Stimulated activated CD8-positive, alpha-beta memory T cell treated with anti-CD3 and anti-CD28 coated beads, Interleukin-15, amount 100 ng/mL, for 24 hours (primary cell): Measurements from ENCODE around the gene PKN3.
A peak's percentile ranks its signal among the peaks of the same experiment; 100 is the strongest.

ENCODE experiments used
- DNase-seq: peaks from one replicate; pipeline ENCODE4 v3.0.0-alpha.2; 2020; ENCODE audit warnings: low read depth

PKN3 gene

DNA sequence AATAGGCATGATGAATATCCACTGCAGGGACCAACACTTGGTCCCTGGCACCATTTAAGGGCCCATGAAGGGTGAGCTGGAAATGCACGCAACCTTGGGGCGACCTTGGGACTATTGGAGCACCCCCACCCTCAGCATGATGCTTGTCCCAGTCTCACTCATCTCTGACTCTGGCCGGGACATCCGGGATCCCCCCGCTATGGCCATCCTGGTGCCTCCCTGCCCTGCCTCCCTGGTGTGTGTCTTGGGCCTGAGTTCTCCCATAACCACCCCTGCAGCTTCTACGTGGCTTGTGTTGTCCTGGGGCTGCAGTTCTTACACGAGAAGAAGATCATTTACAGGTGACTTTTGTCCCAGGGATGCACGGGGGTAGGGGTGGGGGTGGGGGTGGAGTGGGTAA, 15.7 kb downstream of the PKN3 start:
- no peak for DNase-seq

DNA sequence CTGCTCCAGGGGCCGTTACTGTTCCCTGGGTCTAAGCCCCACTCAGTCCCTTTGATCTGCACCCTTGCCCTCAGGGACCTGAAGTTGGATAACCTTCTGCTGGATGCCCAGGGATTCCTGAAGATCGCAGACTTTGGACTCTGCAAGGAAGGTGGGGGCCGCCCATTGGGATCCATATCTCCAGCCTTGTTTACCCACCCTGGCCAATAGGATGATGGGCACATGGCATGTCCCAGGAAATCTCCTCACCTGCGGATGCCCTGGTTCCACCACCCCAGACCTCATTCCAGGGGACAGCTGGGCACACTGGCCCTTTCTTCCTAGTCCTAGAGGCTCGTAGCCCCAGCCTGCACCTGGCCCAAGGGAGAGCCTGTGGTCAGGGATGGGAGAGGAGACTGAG, 16.2 kb downstream of the PKN3 start:
- DNase-seq: no peak

DNA sequence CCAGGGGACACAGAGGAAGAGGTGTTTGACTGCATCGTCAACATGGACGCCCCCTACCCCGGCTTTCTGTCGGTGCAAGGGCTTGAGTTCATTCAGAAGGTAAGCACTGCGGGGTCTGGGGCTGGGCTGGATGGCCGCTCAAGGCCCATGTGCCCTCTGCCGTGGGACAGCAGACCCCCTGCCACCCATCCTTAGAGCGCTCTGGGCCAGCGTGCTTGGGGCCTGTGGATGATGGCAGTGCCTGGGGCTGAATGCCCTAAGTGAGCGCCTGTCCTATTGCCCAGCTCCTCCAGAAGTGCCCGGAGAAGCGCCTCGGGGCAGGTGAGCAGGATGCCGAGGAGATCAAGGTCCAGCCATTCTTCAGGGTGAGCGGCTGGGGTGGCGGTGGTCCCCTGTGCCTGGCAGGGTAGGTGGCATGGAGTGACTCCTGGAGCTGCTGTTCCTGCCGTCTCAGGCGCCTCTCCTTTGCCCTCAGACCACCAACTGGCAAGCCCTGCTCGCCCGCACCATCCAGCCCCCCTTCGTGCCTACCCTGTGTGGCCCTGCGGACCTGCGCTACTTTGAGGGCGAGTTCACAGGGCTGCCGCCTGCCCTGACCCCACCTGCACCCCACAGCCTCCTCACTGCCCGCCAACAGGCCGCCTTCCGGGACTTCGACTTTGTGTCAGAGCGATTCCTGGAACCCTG, 17.8 kb downstream of the PKN3 start:
- no peak for DNase-seq

DNA sequence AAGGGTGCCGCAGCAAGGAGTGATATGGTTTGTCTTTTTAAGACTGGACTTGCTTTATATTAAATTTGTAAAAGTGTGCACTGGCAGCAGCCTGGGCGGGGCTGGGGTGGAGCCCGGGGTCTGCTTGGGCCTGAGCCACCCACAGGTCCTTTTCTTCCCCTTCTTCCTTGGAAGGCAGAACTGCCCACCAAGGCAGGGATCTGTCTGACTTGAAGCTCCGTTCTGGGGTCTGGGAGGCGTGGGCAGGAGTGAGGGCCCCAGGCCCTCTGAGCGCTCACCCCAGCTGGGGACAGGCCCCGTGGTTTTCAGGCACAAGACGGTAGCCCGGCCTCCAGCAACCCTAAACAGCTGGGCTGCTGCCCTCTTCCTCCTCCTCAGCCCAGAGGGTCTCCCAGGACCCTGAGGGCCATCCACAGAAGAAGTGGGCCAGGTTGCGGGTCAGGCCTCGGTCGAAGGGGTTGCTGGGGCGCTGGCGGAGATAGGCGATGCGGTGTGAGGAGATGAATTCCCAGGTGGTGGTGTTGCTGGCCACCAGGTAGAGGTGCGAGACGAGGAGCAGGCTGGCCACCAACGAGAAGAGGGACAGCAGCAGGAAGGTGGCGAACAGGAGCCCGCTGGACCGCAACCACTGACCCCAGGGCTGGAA, 18.7 kb downstream of the PKN3 start:
- no peak for DNase-seq

DNA sequence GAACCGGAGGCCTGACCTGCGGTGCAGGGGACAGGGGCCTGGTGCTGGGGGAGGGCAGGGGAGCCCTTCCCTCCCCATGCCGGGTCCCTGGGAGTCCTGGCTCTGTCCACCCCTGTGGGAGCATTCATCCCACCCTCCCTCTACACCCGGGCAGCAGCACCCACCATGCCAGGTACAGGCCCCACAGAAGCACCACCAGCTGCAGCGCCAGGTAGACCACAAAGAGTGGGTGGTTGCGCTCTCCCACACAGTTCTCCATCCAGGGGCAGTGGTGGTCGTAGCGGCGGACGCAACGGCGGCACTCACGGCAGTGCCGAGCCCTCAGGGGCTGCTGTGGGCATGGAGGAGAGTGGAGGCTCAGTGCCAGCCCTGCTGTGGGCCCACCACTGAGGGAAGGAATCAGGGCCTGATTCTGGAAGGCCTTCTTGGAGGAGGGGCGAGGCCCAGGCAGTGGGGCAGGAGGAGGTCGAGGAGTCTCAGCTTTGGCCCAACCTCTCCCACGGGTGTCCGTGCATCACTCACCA, 19.2 kb downstream of the PKN3 start:
- no peak for DNase-seq

DNA sequence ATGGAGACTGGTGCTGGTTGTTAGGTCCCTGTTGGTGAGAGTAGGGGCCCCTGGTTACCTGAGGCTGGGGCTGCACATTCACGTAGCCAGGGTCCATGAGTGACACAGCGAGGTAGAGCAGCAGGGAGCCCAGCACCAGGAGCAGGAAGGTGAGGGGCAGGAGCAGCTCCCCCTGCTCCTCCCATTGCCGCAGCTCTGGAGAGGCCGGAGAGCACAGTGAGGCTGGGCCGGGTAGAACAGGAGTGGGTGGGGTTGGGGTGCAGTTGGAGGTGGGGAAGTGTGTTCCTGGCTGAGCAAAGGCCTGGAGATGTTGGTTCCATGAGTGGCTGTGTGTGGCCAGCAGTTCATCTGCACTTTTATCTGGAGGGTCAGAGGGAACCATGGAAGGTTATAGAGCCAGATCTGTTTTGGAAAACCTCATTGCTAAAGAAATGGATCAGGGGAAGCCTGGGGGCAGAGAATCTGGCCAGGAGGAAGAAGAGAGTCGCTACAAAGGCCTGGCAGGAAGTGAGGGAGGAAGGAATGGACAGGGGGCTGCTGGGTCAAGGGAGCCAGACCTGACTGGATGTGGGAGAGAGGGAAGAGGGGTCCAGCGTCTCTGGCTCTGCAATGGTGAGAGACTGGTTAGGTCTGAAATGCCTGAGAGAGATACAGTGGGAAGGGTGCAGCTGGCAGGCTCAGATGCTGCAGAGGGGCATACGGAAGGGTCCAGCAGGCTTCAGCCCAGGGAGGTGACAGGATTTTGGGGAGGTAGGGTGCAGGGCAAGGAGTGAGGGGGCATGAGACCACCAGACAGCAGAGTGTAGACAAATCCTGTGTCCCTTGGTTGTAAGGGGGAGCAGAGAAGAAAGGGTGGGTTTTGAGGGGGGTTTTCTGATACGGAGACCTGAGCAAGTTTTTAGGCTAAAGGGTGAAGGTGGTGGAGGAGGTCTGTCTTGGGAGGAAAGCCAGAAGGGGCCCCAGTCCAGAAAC, 20.4 kb downstream of the PKN3 start:
- no peak for DNase-seq

DNA sequence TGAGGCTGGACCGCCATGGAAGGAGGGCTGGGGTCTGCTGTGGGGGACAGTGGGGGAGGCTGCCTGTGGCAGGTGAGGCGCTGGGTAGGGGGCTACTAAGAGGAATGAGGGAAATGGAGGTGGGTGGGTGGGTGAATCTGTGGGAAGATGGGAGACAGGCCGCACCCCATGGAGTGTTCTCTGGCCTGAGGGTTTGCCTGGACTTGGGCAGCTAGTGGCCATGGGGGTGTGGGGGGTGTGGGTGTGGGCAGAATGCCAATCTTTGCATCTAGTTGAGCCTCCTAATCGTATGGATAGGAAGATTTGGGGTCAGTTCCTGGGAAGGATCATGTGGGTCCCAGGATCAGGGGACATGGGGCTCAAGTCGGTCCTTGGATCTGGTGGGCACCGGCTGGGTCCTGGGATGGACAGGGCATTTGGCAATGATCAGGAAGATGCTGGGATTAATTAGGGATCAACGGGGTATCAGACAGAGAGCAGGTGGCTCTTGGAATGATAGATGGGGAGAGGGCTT, 21.1 kb downstream of the PKN3 start:
- DNase-seq: no peak

DNA sequence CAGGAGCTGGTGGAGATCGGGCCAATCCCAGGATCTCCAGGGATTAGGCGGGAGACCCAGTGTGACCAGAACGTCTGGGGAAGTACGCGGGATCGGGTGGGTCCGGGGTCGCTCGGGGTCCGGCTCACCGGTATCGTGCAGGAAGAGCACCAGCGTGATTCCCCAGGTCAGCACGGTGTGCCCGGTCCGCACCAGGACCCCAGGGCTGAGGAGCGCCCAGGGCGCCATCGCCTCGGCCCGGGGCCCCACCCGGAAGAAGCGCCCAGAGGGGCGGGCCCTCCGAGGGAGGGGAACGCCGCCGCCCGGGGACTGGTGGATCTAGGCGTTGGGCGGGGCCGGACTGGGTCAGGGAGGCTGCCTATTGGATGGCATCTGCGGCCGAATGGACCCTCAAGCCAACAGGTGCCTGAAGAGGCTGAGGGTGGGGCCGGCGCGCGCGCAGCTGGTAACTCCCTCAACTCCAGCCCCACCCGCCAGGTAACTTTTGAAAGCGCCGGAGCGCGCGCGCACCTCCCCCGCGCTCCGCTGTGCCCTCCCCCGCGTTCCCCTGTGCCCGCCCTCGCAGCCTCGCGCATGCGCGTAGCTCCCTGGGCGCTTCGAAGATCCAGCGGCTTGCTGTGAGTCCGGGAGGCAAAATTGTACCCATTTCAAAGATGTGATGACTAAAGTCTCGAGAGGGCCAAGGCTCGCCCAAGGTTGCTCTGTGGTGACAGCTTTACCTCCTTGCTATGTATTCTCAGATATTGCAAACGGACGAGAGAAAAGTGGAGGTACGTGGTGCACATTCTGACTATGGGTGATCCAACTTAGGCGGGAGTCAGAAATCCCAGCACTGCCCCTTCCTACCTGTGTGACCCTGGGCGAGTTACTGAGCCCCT, 21.8 kb downstream of the PKN3 start, which contains the start of gene ZDHHC12:
ZDHHC12 (minus strand) TSS at position 262 of the 878 bp plus-strand sequence; CDS start at position 228, 34 bp downstream.
- DNase-seq: peak; percentile 95

DNA sequence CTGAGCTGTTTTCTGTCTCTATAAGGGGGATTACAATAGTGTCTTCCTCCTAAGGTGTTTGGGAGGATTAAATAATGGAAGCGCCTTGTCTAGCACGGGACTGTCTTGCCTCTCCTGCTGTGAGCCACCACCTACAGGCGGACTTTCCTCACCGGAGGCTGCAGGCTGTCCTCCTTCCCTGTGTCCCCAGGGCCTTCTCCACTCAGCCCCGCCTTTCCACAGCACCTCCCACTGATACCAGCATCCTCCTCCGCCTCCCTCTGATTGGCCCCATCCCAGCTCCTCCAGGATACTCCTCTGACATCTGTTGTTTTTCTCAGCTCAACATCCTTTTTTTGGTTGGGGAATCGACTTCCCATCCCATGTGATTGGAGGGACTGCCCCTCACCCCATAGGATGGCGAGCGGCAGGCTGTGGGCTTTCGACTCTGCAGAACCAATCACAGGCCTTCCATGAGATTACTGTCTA, 22.5 kb downstream of the PKN3 start:
- DNase-seq: no peak

DNA sequence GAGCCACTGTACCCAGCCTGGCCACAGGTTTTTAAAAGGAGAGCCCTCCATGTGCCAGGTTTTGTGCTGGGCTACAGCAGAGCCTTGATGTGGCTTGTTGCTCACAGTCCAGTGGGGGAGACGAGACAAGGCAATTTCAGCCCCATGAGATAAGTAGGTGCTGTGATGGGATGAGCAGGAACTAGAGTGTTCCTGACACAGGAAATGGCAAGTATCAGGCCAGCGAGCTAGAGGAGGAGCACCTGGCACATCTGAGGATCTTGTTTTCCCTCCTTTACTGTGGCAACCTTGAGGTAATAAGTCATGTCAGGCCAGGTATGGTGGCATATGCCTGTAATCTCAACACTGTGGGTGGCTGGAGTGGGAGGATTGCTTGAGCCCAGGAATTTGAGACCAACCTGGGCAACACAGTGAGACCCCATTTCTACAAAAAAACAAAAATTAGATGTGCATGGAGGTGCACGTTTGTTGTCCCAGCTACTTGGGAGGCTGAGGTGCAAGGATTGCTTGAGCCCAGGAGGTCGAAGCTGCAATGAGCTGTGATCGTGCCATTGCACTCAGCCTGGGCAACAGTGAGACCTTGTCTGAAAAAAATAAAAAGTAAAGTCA, 25.4 kb downstream of the PKN3 start:
- DNase-seq: no peak

DNA sequence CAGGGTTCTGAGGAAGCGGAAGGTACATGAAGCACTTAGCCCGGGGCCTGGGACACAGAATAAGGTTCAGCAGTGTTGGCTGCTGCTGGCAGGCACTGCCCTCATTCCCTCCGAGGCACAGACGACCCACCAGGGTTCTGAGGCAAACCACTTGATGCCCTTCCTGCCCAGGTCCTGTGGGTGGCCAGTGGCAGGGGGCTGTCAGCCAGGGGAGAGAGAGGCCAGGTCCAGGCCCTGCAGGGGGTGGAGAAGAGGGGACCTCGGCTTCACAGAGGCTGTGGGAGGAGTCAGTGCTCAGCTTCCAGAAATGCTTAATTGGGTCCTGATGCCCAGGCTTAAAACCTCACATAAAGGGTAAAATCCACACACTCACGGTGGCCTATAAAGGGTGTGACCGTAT, 26.0 kb downstream of the PKN3 start:
- DNase-seq: no peak

DNA sequence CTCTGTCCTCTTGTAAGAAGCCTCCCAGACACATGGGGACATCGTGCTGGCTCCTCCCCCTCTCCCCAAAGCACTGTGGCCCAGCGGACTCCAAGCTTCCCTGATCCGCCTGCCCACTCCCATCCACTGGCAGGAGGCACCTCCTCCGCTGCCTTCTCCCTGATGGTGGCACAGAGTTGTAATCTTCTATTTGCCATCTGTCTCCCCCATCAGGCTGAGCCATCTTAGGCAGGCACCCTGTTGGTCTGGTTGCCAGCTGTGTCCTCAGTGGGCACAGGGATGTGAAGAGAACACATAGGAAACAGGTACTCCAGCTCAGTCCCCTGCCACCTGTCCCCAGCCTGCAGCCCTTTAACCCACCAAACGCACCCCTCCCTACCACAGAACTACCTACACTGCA, 27.0 kb downstream of the PKN3 start:
- DNase-seq: no peak

DNA sequence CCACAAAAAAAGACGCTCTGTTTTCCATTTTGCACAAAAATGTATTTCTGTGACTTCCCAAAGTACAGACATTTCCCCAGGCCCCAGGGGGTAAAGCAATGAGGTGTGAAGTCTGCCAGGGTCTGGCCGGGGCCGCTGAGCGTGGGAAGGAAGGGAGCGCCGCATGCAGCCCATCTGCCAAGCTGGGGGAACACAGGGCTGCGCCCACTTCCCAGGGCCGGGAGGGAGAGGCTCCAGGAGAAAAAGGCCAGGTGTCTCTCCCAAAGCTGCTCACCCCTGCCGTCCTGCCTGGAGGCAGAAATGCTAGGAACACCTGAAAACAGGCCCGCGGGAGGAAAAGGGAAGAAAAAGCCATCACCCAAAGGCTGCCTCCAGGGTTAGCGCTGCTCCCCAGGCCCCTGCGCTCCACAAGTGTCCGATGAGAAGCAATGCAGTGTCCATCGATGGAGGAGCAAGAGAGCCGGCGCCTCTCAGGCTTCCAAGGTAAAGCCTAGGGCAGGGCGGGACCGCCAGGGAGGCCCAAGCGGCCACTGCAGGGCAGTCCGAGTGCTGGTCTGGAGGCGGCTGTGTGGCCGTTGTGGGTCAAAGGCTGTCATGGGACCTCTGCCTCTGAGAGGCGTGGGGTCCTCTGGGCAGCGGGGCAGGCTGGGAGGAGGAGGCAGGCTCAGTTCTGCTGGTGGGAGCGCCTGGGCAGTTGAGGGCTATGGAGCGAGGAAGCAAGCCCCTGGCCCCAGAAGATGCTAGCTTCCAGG, 27.6 kb downstream of the PKN3 start:
- no peak for DNase-seq

DNA sequence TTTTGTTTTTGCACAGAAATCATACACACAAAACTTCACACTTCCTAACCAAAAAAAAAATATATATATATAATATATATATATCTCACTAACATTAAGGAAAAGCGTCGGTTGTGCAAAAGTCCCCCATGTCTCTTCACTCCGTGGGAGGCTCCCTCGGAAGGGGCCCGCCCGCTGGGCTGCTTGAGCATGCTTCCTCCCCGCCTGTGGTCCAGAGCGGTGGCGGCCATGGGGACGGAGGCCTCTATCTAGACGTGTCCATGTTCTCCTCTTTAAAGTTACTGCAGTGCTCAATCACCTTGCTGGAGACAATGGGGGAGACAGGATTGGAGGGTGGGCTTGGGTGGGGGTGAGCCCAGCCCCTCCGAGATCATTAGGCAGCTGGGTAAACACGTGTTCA, 28.8 kb downstream of the PKN3 start:
- no peak for DNase-seq

DNA sequence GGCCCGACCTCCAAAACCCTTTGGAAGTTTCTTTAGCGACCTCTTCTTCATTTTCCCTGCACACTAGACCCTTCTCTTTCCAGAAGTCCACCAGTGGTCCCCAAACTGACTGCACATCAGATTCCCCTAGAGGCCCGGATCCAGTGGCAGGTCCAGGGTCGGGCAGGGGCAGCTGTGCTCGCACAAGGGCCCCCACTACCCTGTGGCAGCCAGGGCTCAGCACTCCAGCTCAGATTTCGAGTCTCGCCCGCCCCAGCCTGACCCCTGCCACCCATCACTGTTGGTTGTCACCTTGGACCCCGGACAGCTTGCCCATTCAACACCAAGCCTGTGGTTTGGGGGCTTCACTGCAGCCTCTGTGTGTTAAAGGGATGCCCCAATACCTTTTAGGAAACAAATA, 29.4 kb downstream of the PKN3 start:
- DNase-seq: no peak

DNA sequence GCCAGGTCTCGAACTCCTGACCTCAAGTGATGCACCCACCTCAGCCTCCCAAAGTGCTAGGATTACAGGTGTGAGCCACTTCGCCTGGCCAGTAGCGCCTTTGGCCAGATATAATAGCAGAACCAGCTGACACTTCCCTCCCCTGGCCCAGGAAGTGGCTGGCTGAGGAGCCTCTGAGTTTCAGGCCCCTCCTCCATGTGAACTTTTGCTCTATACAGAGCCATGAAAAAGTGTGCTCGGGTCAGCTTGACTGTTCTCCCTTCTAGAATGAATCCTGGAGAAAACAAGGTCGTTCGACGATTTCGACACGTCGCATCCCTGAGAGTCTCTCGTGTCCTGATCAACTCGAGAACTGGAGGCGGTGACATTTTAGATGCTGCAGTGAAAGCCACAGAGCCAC, 30.3 kb downstream of the PKN3 start:
- DNase-seq: no peak

DNA sequence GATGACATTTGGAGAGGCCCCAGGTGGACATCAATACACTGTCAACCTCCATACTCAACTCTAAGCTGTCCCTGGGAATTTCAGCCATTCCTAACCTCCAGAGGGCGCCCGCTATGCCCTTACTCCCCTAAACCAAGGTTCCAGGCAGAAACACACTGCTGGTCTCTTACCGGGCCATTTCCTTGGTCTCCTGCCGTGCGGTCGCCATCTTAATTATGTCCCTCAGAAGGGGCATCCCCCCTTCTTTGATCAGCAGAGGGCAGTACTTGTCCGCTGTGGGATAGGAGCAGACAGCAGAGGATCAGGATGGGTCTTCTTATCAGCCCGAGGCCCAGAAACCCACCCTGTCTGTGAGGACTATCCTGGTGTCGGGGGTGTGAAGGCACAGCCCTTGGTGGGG, 31.0 kb downstream of the PKN3 start:
- DNase-seq: no peak

DNA sequence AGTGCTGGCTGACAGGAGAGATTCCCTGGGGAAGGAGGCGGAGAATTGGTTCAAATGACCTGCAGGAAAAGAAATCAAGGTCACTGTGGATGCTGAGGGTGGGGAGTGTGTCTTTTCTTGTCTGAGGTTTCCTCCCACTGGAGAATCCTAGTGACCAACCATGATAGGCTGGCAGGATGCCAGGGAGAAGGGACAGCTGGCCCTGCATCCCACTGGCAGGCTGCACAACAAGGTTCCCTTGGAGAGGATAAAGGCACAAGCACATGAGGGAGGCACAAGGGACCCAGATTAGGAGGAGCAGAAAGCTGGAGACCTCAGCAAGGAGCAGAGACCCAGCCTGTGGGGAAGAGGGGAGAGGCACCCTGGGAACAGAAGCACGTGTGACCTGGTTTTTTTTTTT, 33.1 kb downstream of the PKN3 start:
- no peak for DNase-seq

DNA sequence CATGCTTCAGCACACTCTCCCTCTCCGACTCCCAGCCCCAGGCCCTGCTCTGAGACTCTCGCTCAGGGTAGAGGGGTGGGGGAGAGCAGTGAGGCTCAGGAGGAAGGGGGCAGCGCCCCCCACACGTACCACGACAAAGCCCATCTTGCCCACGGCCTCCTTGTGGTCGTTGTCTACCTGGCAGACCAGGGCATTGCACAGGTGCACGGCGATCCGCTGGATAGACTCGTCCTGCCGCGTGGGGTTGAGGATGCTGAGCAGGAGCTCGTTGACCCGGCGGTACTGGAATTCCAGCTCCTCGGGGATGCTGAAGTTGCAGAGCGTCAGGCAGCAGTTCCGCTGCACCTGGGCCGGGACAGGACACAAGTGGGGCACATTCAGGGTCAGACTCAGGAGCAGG, 40.1 kb downstream of the PKN3 start:
- DNase-seq: no peak

DNA sequence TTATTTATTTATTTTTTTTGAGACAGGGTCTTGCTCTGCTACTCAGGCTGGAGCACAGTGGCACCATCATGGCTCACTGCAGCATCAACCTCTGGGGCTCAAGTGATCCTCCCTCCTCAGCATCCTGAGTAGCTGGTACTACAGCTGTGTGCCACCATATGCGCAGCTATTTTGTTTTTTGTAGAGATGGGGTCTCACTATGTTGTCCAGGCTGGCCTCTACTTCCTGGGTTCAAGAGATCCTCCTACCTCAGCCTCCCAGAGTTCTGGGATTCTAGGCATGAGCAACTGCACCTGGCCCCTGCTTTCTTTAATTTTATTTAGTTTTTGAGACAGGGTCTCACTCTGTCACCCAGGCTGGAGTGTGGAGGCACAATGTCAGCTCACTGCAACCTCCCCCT, 41.1 kb downstream of the PKN3 start:
- no peak for DNase-seq
